Adrenal gland (tissue), 12 donors: ENCODE data around the gene DUS1L. TPM values are rescaled to one million over a fixed set of nuclear protein-coding genes. Genes with fewer than 3 reads are reported as not detected.

ENCODE experiments used
- DNase-seq, 7 donors: peaks; one replicate each; pipeline ENCODE4 v3.0.0-alpha.2; 2019 to 2020
- H3K27ac ChIP-seq, 5 donors: fragments of 200-600 bp; sonication (generic) in 4 of 5; 1 replicate in 3 of 5; 2 replicates in 2 of 5; pipeline versions ENCODE4 v1.5.1 to v1.8.0; 2016 to 2020; ENCODE audit warnings: mild to moderate bottlenecking in 1 of 5
- H3K27me3 ChIP-seq: fragments of 200-600 bp; 2 replicates; pipeline ENCODE4 v1.8.0; 2021
- H3K36me3 ChIP-seq, 2 donors: fragments of 200-600 bp; replicated peaks in 1 of 2; 1 replicate in 1 of 2; 2 replicates in 1 of 2; pipeline versions ENCODE4 v1.5.1 to v1.8.0; 2018 to 2022
- H3K4me1 ChIP-seq, 2 donors: fragments of 200-600 bp; replicated peaks in 1 of 2; 1 replicate in 1 of 2; 2 replicates in 1 of 2; pipeline versions ENCODE4 v1.5.1 to v1.8.0; 2018 to 2021
- H3K4me3 ChIP-seq, 4 donors: fragments of 200-600 bp; sonication (generic) in 3 of 4; one replicate each; pipeline ENCODE4 v1.5.1; 2016 to 2018
- H3K9me3 ChIP-seq, 3 donors: fragments of 200-600 bp; sonication (generic) in 1 of 3; replicated peaks in 1 of 3; 1 replicate in 2 of 3; 2 replicates in 1 of 3; pipeline versions ENCODE4 v1.5.1 to v1.8.0; 2016 to 2021
- CTCF ChIP-seq, 6 experiments: fragments of 450-650 bp in 4 of 6; fragments of 200-600 bp in 2 of 6; sonication (generic) in 1 of 6; IDR thresholded peaks; 1 replicate in 5 of 6; 2 replicates in 1 of 6; pipeline versions ENCODE4 v1.5.1 to v1.8.0; 2016 to 2021; ENCODE audit warnings: antibody characterized with exemption in 6 of 6, mild to moderate bottlenecking in 2 of 6, moderate library complexity in 1 of 6
- POLR2A ChIP-seq, 2 donors: fragments of 450-650 bp; IDR thresholded peaks; one replicate each; pipeline ENCODE4 v1.6.1; 2017; ENCODE audit warnings: antibody characterized with exemption in 2 of 2, mild to moderate bottlenecking in 2 of 2, moderate library complexity in 1 of 2
- WGBS, 4 donors: extraction: QIAGEN DNeasy Blood & Tissue Kit in 2 of 4; methylation state at CpG; one replicate each; pipeline versions ENCODE4 v1.1.5 to v1.1.7; 2013 to 2017; 5-methylcytosine and 5-hydroxymethylcytosine counted together
- intact Hi-C, 2 donors: fragments of 100-400 bp; cut with DNase I; formaldehyde crosslinking; loops; one replicate each; pipeline versions ENCODE4 v1.14.1 to v1.15.0; 2022 to 2023
- polyA plus RNA-seq, 3 donors: library from polyadenylated mRNA; stranded (reverse); fragments of 200-250 nt in 2 of 3; fragments of 350-450 nt in 1 of 3; fragmentation: Illumina TruSeq in 1 of 3; extraction: RNeasy Lipid Tissue Mini Kit (QIAGEN cat#74804) in 1 of 3; gene quantifications; one replicate each; pipeline ENCODE4 v1.2.3, GENCODE V29; 2013 to 2014
- total RNA-seq, 9 donors: library from RNA; depleted of rRNA in 4 of 9; stranded (reverse); fragments of >200 nt in 4 of 9; fragments of 120-200 nt in 1 of 9; fragmentation: NEBNext Ultra II Directional in 1 of 9; extraction: Animal tissue kit (Norgen Biotek cat#: 25700) in 1 of 9; gene quantifications; one replicate each; pipeline versions ENCODE4 v1.1.0 to v1.2.4, GENCODE V29; 2013 to 2023
- donor health status: healthy with polysubstance abuse.
- donor health status: Bipolar disorder and iron deficiency.
- donor health status: DM: yes; HTN: yes; CAD: no.
- donor health status: DM: no; HTN: no; CAD: no.
- donor health status: DM: no; HTN: no; CAD: no.
- donor health status: DM: yes; HTN: yes; CAD: no.

DUS1L gene
- total and polyA plus RNA-seq, 12 donors: 38.5 to 397 (median 75.7) TPM

GRCh38 chr17:82028966-82029365, 36.6 kb downstream of the DUS1L start:
- TF ChIP-seq CTCF (IDR thresholded peaks at IDR 0.05) (no peak), POLR2A (IDR thresholded peaks at IDR 0.05) (no peak)
- intact Hi-C loops: loop anchor here (5.0 to 10.0 kb wide), 2 partner anchors 123 to 266 kb away; no protein-coding TSS in a partner anchor
- 97 to 100% methylated on average over 9 of the region's 9 CpGs; no CpG with 5 or more reads in 2 of the 4 donors for WGBS, 4 donors
- Histone ChIP-seq H3K36me3 (no peaks in the 10 kb centered on the region), H3K27ac (no peak overlapping the region), H3K4me3 (no peak overlapping the region), H3K4me1 (peaks cover 3 to 16% of the 10 kb centered on the region in 2 donors), H3K9me3 (no peaks in the 10 kb centered on the region), H3K27me3 (no peaks in the 10 kb centered on the region)
- no peak for DNase-seq

GRCh38 chr17:82028246-82028645, 37.4 kb downstream of the DUS1L start:
- 93 to 100% (median 96%) methylated on average over 7 to 13 of the region's 13 CpGs for WGBS, 4 donors
- Histone ChIP-seq H3K27me3 (no peaks in the 10 kb centered on the region), H3K9me3 (no peaks in the 10 kb centered on the region), H3K4me3 (no peak overlapping the region), H3K36me3 (no peaks in the 10 kb centered on the region), H3K4me1 (peaks cover 9 to 22% of the 10 kb centered on the region in 2 donors), H3K27ac (no peak overlapping the region)
- TF ChIP-seq POLR2A (IDR thresholded peaks at IDR 0.05): no peak
- no peak for TF ChIP-seq CTCF (IDR thresholded peaks at IDR 0.05)
- DNase-seq: no peak
- intact Hi-C loops: loop anchor here (5.0 to 10.0 kb wide), 2 partner anchors 124 to 267 kb away; no protein-coding TSS in a partner anchor

DNA sequence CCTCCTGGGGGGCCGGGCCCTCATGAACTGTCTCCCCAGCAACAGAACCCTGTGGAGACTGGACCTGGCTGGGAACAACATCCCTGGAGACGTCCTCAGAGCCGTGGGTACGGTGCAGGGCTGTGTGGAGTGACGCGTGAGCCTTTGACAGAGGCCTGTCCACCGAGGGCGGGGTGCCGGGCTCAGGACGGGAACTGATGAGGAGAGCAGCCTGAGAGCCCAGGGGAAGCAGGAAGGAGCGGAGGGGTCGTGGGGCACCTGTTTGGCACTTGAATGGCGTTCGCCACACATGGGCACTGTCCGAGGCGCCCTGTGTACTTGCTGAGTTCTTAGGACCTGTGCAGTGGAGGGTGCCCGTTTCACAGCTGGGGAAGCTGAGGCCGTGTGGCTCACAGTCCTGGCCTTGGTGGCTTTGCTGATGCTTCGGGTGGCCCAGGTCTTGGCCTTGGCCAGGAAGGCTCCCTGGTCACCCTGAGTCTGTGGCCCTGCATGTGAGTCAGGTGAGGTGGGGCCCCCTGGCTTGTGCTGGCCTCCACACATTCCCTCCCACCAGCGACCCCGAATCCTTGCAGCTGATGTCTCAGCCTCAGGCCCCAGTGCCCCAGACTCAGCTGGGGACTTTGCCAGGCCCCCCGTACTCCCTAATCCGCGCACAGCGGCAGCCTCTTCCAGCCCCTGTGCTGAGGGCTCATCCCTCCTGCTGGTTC, 40.0 kb downstream of the DUS1L start:
- H3K9me3 ChIP-seq: no peaks in the 10 kb centered on the region
- H3K36me3 ChIP-seq: no peaks in the 10 kb centered on the region
- peaks cover 21 to 32% of the 10 kb centered on the region in 2 donors for H3K4me1 ChIP-seq
- 88 to 95% (median 91%) methylated on average over 7 to 25 of the region's 25 CpGs for WGBS, 4 donors
- H3K27me3 ChIP-seq: no peaks in the 10 kb centered on the region
- H3K4me3 ChIP-seq: no peak overlapping the region
- no peak overlapping the region for H3K27ac ChIP-seq
- no peak for TF ChIP-seq CTCF (IDR thresholded peaks at IDR 0.05)
- DNase-seq: no peak
- intact Hi-C loops: loop anchor here (5.0 to 10.0 kb wide), 2 partner anchors 127 to 269 kb away; no protein-coding TSS in a partner anchor

DNA sequence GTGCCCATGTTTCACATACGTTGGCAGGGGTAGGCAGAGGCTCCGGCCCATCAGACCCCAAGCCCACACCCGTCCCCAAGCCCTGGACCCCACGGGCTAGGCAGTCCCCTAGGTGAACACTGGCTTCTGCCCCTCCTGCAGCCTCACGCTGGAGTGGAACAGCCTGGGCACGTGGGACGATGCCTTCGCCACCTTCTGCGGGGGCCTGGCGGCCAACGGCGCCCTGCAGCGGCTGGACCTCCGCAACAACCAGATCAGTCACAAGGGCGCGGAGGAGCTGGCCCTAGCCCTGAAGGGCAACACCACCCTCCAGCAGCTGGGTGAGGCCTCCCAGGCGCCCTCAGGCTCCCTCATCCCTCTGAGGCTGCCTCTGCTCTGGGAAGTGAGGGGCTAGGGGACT, 40.7 kb downstream of the DUS1L start:
- Histone ChIP-seq H3K36me3 (no peaks in the 10 kb centered on the region), H3K4me3 (no peak overlapping the region), H3K9me3 (no peaks in the 10 kb centered on the region), H3K27ac (no peak overlapping the region), H3K27me3 (no peaks in the 10 kb centered on the region), H3K4me1 (peaks cover 21 to 27% of the 10 kb centered on the region in 2 donors)
- TF ChIP-seq POLR2A (IDR thresholded peaks at IDR 0.05) (no peak), CTCF (IDR thresholded peaks at IDR 0.05) (no peak)
- WGBS, 4 donors: 81 to 97% (median 91%) methylated on average over 2 to 17 of the region's 17 CpGs
- intact Hi-C loops: loop anchor here (5.0 to 10.0 kb wide), 2 partner anchors 127 to 270 kb away; no protein-coding TSS in a partner anchor
- DNase-seq: no peak
